NCI-H2081 (cell line): Measurements from ENCODE around the gene MAMDC2.
"Not testable (repeated sequence)": the region's sequence is repeated elsewhere in the genome, so short reads cannot be mapped to it uniquely, and the experiment has no call there.

Source experiments
- DNase-seq, 2 experiments: peaks; one replicate each; lab custom pipeline; 2025; lab: John Stamatoyannopoulos, UW

The MAMDC2 gene

GRCh38 chr9:70036641-70037040, 7.0 kb upstream of the MAMDC2 start:
- no peak for DNase-seq

- not testable (repeated sequence) for DNase-seq
Observed at GRCh38 chr9:70038171-70038621, 5.5 kb upstream of the MAMDC2 start.

GRCh38 chr9:70040376-70040903, 3.2 kb upstream of the MAMDC2 start:
- no peak for DNase-seq

- no peak for DNase-seq
Observed at GRCh38 chr9:70042461-70043215, 1.0 kb upstream of the MAMDC2 start.

GRCh38 chr9:70043285-70043684, 363 bp upstream of the MAMDC2 start:
- DNase-seq, result no peak

- DNase-seq, result peak in 1 of 2 experiments; percentile 51
Observed at GRCh38 chr9:70044490-70045307, 1.1 kb downstream of the MAMDC2 start.

GRCh38 chr9:70045452-70045851, 1.8 kb downstream of the MAMDC2 start:
- no peak for DNase-seq

- DNase-seq, result peak in 1 of 2 experiments; percentile 41
Observed at GRCh38 chr9:70046274-70047070, 2.8 kb downstream of the MAMDC2 start.

- DNase-seq, result no peak
Observed at GRCh38 chr9:70049236-70049635, 5.6 kb downstream of the MAMDC2 start.

- no peak for DNase-seq
Observed at GRCh38 chr9:70049672-70050271, 6.1 kb downstream of the MAMDC2 start.

- DNase-seq, result no peak
Observed at GRCh38 chr9:70052768-70053167, 9.1 kb downstream of the MAMDC2 start.

- peak in 1 of 2 experiments; percentile 36 for DNase-seq
Observed at GRCh38 chr9:70053864-70054263, 10.2 kb downstream of the MAMDC2 start.

GRCh38 chr9:70054521-70054920, 10.9 kb downstream of the MAMDC2 start:
- no peak for DNase-seq

GRCh38 chr9:70055406-70056210, 12.0 kb downstream of the MAMDC2 start:
- no peak for DNase-seq

- no peak for DNase-seq
Observed at GRCh38 chr9:70056211-70056944, 12.7 kb downstream of the MAMDC2 start.

GRCh38 chr9:70058569-70059116, 15.0 kb downstream of the MAMDC2 start:
- DNase-seq, result no peak

- DNase-seq, result no peak
Observed at GRCh38 chr9:70060148-70060882, 16.7 kb downstream of the MAMDC2 start.

- no peak for DNase-seq
Observed at GRCh38 chr9:70060883-70061507, 17.3 kb downstream of the MAMDC2 start.

GRCh38 chr9:70061776-70062175, 18.1 kb downstream of the MAMDC2 start:
- no peak for DNase-seq
